HG03139 (cell line): ENCODE measurements around the gene KLHL2.

Experiments
- ATAC-seq: cut with Tn5 transposase; IDR thresholded peaks from one replicate; pipeline ENCODE4 v1.9.1; 2021; ENCODE audit not compliant: unreplicated experiment

The KLHL2 gene

DNA sequence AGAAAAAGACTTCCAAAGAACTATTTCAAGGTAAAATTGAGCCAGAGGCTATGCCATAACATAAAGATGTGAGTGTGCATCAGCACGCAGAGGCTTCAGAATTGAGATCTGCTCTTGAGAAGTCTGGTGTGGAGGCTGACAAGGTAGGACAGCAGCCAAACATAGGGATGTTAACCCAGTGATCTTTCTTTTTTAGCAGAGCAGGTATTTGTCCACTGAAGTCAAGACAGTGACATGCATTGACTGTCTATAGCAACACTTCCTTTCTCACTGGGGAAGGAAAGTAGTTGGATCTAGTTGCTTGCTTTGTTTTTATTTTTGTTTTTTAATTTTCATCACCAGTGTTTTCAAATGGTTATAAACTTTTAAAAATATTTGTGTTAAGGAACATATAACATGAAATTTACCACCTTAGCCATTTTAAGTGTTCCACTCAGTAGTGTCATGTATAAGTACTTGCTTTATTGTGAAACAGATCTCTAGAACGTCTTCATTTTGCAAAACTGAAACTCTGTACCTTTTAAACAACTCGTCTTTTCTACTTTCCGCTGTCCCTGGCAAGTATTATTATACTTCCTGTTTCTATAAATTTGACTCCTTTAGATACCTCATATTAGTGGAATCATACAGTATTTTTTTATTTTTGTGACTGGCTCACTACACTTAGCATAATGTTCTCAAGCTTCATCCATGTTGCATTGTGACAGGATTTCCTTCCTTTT, 79.4 kb downstream of the KLHL2 start:
- peak; percentile 78 for ATAC-seq

- ATAC-seq = no peak
These were observed 80.9 kb downstream of the KLHL2 start for GRCh38 chr4:165288226-165288625.

DNA sequence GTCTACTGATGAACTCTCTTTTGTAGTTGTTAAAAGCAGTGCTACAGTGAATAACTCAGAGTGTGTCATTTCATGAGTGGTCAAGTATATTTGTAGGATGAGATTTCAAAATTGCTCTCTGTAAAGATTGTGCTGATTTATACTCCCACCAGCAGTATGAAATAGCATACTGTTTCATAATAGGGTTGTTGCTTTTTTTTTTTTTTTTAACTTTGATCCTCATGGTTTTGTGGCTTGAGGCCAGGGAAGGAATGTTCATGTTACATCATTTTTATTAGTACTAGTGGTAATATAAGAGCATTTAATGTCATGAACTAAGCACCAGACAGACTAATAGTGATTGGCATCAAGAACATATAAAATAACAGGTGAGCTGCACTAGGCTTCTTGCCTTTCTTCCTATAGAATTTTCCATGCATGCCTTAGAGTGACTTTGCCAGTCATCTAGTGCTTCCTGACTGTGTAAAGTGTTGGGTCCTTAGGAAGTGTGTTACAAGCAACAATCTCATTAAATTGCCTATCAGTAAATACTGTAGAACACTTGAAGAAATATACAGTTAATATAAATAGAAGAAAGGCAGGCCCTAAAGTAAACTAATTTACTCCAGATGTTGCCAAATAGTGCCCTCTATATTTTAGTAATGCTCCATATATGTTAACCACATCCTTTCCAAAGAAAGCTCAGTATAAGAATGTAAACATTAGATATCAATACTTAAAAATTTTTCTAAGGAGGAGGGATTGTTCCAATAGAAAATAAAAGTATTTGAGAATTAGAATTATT, 81.5 kb downstream of the KLHL2 start:
- ATAC-seq = no peak

DNA sequence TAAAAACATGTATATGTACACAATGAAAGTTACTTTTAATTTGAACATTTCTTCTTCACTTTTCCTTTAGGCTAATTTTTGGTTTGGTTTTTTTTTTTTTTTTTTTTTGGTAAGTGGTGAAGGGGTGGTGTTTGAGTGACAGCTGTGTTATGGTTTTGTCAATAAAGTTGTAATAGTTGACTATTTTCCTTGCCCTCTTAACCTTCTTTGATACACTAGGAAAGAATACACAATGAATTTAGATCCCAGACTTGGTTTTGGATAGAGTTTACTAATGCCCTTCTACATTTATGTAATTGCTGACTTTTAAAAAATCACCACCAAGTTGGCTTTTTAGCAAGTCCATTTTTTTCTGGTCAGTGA, 82.0 kb downstream of the KLHL2 start:
- no peak for ATAC-seq

DNA sequence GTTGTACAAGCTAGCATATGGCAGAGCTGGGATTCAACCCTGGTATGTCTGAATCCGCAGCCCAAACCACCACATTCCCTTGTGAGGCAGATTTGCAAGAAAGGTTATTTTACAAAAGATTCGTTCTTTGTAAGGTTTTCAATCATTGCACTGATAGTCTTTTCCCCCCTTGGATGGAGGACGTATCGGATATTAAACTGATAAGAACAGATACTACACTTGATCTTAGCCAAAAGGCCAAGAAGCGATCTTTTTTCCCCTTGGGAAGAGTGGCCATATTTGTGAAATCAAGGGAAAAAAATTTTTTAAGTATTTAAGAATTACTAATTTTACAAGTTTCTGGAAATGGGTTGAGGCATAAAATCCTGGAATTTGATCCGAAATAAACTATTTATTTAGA, 85.7 kb downstream of the KLHL2 start:
- ATAC-seq = no peak

GRCh38 chr4:165293927-165294649, 86.7 kb downstream of the KLHL2 start:
- no peak for ATAC-seq

- ATAC-seq = peak; percentile 95
These were observed 87.5 kb downstream of the KLHL2 start for GRCh38 chr4:165294907-165295306.

GRCh38 chr4:165297626-165298025, 90.3 kb downstream of the KLHL2 start:
- no peak for ATAC-seq

GRCh38 chr4:165299399-165300060, 92.2 kb downstream of the KLHL2 start:
- no peak for ATAC-seq

- ATAC-seq = peak; percentile 77
These were observed 94.5 kb downstream of the KLHL2 start for GRCh38 chr4:165301833-165302232.

GRCh38 chr4:165302658-165303057, 95.3 kb downstream of the KLHL2 start:
- ATAC-seq = no peak

DNA sequence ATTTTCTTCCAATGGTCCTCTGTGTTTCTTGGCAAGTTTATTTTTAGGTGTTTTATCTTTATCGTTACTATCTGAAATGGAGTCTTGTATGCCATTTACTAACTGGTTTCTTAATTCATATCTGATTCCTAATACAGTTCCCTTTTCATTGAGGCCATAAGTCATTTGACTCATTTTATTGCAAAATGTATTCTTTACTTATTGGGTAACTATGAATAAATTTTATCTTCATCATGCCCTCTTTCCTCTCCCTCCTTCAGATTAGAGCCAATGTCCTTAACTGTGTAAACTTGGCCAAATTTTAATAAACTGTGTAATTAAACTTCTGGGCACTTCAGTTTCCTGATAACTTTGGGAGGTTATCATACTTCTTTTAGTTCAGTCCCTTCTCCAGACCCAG, 100.8 kb downstream of the KLHL2 start:
- no peak for ATAC-seq

DNA sequence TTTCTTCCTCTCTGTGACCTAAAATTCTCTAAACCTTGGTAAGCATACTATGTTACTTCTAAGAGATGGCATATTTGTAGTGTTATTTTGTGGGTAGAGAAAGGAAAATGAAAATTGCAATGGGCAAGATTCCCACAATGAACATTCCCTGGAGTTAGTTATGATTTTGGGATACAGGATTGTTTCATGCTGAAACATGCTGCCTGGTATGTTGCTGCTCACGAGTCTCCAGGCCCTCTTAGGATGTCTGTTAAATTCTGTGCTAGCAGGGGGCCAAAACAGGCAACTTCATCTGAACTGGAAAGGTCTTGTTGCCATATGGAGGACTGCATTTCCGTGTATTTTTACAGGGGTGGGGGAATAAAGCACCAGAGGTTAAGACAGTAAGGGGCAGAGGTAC, 101.2 kb downstream of the KLHL2 start:
- ATAC-seq = no peak

DNA sequence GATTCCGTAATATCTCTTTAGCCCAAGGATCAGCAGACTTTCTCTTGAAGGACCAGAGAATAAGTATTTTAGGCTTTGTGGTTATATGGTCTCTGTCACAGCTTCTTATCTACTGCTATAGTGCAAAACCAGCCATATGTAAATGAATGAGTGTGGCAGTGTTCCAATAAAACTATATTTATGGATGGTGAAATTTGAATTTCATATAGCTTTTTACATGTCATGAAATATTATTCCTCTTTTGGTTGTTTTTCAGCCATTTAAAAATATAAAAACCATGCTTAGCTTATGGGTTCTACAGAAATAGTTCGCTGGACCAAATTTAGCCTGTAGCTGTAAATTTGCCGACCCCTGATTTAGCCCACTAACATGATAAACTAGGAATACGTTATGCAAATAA, 102.1 kb downstream of the KLHL2 start:
- ATAC-seq = no peak

- ATAC-seq = no peak
These were observed 105.1 kb downstream of the KLHL2 start for GRCh38 chr4:165312506-165312905.

DNA sequence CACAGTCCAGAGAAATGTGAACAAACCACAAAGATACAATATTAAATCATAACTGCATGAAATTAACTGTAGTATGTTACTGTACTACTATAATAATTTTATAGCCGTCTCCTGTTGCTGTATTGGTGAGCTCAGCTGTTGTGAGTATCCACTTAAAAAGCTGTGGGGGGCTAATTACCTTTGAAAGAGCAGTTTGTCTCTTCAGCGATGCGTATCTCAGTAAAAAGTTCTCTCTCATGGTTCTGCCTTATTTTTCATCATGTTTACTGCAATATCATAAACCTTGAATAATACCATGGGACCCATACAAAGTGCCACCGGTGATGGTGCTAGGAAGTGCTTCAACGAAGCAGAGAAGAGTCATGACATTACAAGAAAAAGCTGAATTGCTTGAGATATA, 111.7 kb downstream of the KLHL2 start:
- ATAC-seq = no peak

- ATAC-seq = no peak
These were observed 112.1 kb downstream of the KLHL2 start for GRCh38 chr4:165319509-165319908.

- ATAC-seq = no peak
These were observed 117.0 kb downstream of the KLHL2 start for GRCh38 chr4:165324236-165324917.

GRCh38 chr4:165324918-165325304, 117.5 kb downstream of the KLHL2 start:
- ATAC-seq = no peak

DNA sequence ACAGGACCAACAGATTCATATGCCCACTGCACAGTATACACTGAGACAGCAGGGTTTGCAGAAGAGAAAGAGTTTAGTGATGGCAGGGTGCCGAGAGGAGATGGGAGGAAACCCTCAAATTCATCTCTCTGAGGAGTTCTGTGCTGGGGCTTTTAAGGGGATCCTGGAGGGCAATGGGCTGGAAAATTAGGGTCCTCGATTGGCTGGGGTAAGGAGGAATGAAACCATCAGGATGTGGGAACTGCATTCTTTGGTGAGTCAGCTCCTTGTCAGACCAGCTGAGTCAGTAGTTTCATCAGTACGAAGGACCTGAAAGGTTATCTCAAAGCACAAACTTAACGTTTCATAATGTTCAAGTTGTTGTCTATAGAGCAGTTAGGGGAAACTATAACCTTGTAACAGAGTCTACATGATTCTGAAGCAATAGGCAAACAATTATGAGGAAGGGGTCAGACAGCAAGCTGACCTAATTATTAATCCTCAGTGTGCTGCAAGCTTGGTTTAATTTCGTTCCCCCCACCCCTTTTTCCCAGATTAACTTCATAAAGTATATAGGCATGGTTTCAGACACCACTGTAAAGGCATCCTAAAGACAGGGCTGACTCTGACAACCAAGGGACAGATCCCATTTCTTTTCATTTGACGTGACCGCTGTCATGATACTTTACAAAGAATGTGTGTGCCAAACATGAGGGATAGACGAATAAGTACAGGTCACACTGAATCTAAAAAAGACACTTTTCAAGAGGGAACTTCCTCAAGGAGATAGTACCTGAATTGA, 118.6 kb downstream of the KLHL2 start:
- ATAC-seq = no peak
